ENCODE data around the gene MAPKAPK2. TPM values are rescaled to one million over a fixed set of nuclear protein-coding genes. Genes with fewer than 3 reads are reported as not detected.

The MAPKAPK2 gene
- total RNA-seq, 4 donors from 2014 or later = 115 to 207 (median 140) TPM

DNA sequence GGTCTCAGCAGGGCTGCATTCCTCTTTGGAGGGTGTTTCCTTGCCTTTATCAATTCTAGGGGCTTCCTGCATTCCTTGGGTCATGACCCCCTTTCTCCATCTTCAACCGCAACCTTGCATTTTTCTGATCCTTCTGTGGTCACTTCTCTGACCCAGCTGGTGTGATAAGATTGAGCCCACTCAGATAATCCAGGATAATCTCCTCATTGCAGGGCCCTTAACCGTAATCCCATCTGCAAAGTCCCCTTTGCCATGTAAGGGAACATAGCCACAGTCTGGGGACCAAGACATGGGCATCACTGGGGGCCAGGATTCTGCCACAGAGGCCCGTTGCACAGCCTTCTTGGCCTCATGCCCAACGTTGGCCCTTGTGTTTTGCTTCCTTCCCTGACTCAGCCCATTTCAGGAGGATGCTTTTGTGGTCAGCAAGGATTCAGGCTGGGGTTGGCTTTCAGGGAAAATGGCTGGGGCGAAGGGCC is 50.9 kb downstream of the MAPKAPK2 start:
- Histone ChIP-seq H3K36me3 (peaks cover 3 to 34% of the 10 kb centered on the region in 2 donors), H3K4me1 (peaks cover 16 to 20% of the 10 kb centered on the region in 2 donors), H3K9me3 (no peaks in the 10 kb centered on the region), H3K4me3 (no peak overlapping the region), H3K27ac (no peak overlapping the region), H3K27me3 (no peaks in the 10 kb centered on the region)
- intact Hi-C loops (cut with DNase I; ENCODE audit: low total_unique reads) = loop anchor here (2.0 kb wide), 1 partner anchor 177 kb away; no protein-coding TSS in a partner anchor
- in situ Hi-C loops (cut with MboI; ENCODE audit: low sequenced_read_pairs in 4 of 4) = loop anchor here in 2 of 4 donors (10.0 kb wide), 2 partner anchors 79 to 179 kb away; no protein-coding TSS in a partner anchor
- TF ChIP-seq, protein P1, sequence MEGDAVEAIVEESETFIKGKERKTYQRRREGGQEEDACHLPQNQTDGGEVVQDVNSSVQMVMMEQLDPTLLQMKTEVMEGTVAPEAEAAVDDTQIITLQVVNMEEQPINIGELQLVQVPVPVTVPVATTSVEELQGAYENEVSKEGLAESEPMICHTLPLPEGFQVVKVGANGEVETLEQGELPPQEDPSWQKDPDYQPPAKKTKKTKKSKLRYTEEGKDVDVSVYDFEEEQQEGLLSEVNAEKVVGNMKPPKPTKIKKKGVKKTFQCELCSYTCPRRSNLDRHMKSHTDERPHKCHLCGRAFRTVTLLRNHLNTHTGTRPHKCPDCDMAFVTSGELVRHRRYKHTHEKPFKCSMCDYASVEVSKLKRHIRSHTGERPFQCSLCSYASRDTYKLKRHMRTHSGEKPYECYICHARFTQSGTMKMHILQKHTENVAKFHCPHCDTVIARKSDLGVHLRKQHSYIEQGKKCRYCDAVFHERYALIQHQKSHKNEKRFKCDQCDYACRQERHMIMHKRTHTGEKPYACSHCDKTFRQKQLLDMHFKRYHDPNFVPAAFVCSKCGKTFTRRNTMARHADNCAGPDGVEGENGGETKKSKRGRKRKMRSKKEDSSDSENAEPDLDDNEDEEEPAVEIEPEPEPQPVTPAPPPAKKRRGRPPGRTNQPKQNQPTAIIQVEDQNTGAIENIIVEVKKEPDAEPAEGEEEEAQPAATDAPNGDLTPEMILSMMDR (IDR thresholded peaks at IDR 0.05 in 4 of 5, conservative IDR thresholded peaks at IDR 0.05 in 1 of 5) = no peak
- TF ChIP-seq POLR2A (IDR thresholded peaks at IDR 0.05) = no peak
- ATAC-seq (no peak), DNase-seq (no peak)

DNA sequence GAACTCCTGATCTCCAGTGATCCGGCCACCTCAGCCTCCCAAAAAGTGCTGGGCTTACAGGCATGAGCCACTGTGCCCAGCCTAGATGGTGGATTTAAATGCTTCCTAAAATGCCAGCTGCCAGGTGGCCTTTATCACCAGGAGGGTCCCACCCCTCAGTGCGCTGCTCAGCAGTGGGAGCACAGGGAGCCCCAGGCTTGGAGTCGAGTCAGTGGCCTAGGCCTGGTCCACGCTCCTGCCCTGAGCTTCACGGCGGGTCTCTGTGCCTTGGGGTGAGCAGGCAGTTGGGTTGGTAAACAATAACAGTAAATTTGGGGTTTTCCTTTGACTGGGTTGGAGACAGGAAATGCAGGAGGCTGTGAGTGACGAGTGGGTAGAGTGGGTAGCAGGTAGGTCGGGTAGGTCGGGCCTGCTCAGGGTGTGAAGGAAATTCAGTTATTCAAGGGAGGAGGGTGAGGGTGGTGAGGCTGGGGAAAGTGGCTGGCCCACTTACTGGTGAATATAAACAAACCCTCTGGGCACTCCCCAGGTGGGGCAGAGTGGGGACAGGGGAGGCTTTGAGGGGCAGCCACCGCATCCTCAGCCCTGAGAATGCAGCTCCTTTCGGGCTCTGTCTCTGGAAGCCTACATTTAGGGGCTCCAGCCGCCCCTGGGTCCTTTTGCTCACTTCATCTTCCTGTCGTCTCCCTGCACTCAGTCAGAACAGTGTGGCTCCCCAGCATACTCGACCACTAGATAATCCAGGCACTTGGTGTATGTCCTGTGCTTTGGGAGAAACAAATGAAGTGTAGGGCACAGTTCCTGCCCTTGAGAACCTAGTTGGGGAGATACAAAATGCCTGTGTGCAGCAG is 52.4 kb downstream of the MAPKAPK2 start:
- TF ChIP-seq POLR2A (IDR thresholded peaks at IDR 0.05) = no peak
- TF ChIP-seq, protein P1 (IDR thresholded peaks at IDR 0.05 in 4 of 5, conservative IDR thresholded peaks at IDR 0.05 in 1 of 5) = no peak
- intact Hi-C loops (cut with DNase I; ENCODE audit: low total_unique reads) (no loop called here), in situ Hi-C loops (cut with MboI; ENCODE audit: low sequenced_read_pairs in 4 of 4) (loop anchor here in 2 of 4 donors (10.0 kb wide), 2 partner anchors 78 to 178 kb away; no protein-coding TSS in a partner anchor)
- H3K27ac ChIP-seq = peak overlapping the region in 2 of 4 donors; percentile 10 to 11
- H3K27me3 ChIP-seq = no peaks in the 10 kb centered on the region
- H3K4me3 ChIP-seq = no peak overlapping the region
- H3K9me3 ChIP-seq = no peaks in the 10 kb centered on the region
- peaks cover 16 to 20% of the 10 kb centered on the region in 2 donors for H3K4me1 ChIP-seq
- ATAC-seq (no peak), DNase-seq (no peak)
- peaks cover 3 to 19% of the 10 kb centered on the region in 2 donors for H3K36me3 ChIP-seq

DNA sequence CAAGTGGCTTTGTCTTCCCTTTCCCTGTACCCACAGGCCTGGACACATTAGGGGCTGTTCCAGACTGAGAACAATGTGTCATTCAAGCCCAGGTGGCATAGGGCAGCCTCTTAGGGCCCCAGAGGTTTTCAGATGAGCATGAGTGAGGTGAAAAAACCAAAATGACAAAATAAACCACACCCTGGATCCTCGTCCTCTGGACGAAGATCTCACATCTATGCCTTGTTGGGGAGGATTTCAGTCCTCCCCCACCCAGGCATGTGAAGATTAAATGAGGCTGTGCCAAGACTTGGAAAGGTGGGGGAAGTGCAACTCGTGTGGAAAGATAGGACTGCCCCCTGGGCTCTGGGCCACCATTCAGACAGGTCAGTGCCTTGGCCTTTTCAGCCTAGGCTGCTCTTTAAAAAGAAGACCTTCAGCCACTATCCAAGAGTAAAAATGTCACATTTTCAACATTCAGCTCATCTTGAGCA is 53.1 kb downstream of the MAPKAPK2 start:
- in situ Hi-C loops (cut with MboI; ENCODE audit: low sequenced_read_pairs in 4 of 4) (loop anchor here in 2 of 4 donors (10.0 kb wide), 2 partner anchors 77 to 177 kb away; no protein-coding TSS in a partner anchor), intact Hi-C loops (cut with DNase I; ENCODE audit: low total_unique reads) (no loop called here)
- no peak overlapping the region for H3K4me3 ChIP-seq
- H3K9me3 ChIP-seq = no peaks in the 10 kb centered on the region
- TF ChIP-seq POLR2A (IDR thresholded peaks at IDR 0.05) = no peak
- TF ChIP-seq, protein P1 (IDR thresholded peaks at IDR 0.05 in 4 of 5, conservative IDR thresholded peaks at IDR 0.05 in 1 of 5) = no peak
- ATAC-seq = no peak
- peak overlapping the region in 2 of 4 donors; percentile 10 to 11 for H3K27ac ChIP-seq
- peaks cover 0 to 12% of the 10 kb centered on the region in 2 donors for H3K36me3 ChIP-seq
- DNase-seq = no peak
- H3K4me1 ChIP-seq = peaks cover 16 to 20% of the 10 kb centered on the region in 2 donors
- no peaks in the 10 kb centered on the region for H3K27me3 ChIP-seq

DNA sequence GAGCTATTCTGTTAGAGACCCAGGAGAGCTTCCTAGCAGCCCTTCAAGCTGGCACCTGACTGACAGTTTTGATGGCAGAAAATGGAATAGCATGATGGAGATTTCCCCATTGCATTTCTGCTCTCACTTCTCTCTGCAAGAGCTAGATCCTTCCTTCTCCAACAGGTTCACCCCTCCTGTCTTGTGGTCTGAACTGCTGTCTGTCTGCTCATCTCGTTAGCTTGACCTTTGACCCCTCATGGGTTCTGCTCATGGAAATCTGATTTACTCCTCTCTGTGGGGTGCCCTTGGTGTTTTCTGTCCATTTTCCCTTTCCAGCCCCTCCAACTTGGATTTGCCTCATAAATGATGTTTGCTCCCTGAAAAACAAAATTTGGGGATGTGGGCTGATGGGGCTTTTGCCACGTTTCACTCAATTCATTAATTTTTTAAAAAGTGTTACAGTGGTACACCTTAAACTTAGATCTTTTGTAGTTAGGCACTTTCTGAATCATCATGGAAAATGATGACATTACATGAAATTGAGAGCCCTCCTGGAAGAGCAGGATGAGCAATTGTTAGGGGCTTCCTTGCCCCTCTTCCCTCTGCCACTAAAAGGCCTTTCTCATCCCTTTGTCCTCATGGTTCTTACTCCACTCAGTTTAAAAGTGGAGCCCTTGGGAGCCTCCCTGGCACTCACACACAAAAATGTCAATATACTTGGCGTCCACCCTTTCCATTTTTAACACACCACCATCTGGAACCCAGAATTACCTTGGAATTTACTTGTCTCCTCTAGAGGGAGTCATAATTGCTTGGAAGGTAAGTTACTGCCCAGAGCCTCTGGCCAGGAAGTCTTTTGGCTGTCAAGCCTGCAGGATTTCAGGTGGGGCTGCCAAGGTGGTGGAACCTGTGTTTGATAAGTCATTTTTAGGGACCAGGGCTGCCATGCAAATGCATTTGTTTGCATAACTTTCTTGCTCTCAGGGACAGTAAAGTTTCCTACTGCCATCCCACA is 54.0 kb downstream of the MAPKAPK2 start:
- Histone ChIP-seq H3K9me3 (no peaks in the 10 kb centered on the region), H3K4me3 (no peak overlapping the region), H3K36me3 (peaks cover 0 to 3% of the 10 kb centered on the region in 2 donors), H3K27me3 (no peaks in the 10 kb centered on the region), H3K27ac (no peak overlapping the region), H3K4me1 (peaks cover 16 to 20% of the 10 kb centered on the region in 2 donors)
- DNase-seq (no peak), ATAC-seq (peak in 1 of 2 donors; percentile 17)
- in situ Hi-C loops (cut with MboI; ENCODE audit: low sequenced_read_pairs in 4 of 4) (loop anchor here in 2 of 4 donors (10.0 kb wide), 2 partner anchors 76 to 176 kb away; no protein-coding TSS in a partner anchor), intact Hi-C loops (cut with DNase I; ENCODE audit: low total_unique reads) (no loop called here)
- TF ChIP-seq, protein P1 (IDR thresholded peaks at IDR 0.05 in 4 of 5, conservative IDR thresholded peaks at IDR 0.05 in 1 of 5) = peak in 2 of 5 experiments; percentile 10 to 15
- no peak for TF ChIP-seq POLR2A (IDR thresholded peaks at IDR 0.05)
